HepG2 (cell line): ENCODE measurements around the gene NUDT1. TPM values are rescaled to one million over a fixed set of nuclear protein-coding genes. Genes with fewer than 3 reads are reported as not detected.

Experiments
- ATAC-seq: fragments of 200-7000 bp; cut with Tn5 transposase; 3 replicates; pipeline ENCODE4 v1.9.1; 2020; ENCODE audit warnings: mild to moderate bottlenecking, moderate library complexity
- BruUV-seq: library from RNA; stranded (reverse); fragments of 400-500 nt; replicated peaks from 2 replicates; lab custom pipeline; 2021; lab: Mats Ljungman, UMichigan
- CTCF ChIA-PET: fragments of 300-600 bp; formaldehyde crosslinking; extraction: SDS; loops from one replicate; lab custom pipeline; 2021; ENCODE audit warnings: low total read pairs, inconsistent platforms, low intra/inter-chr PET ratio; lab: Yijun Ruan, JAX
- POLR2A ChIA-PET: fragments of 350-600 bp; sonication (Branson Sonifier 250); formaldehyde crosslinking; loops from one replicate; lab custom pipeline; 2020; ENCODE audit warnings: antibody characterized with exemption, inconsistent platforms; lab: Yijun Ruan, JAX
- DNase-seq: peaks from one replicate; pipeline ENCODE4 v3.0.0-alpha.2; 2015; ENCODE audit warnings: low spot score
- FAIRE-seq: peaks from 3 replicates; lab custom pipeline; 2011; peaks lifted over from hg19 to GRCh38; lab: Jason Lieb, UNC
- H2AFZ ChIP-seq: one replicate; pipeline ENCODE4 v1.6.1; 2011; ENCODE audit warnings: low read length, inconsistent platforms
- H3K27ac ChIP-seq: fragments of 300-600 bp; 3 replicates; pipeline ENCODE4 v1.8.0; 2011; ENCODE audit warnings: mixed run types, mild to moderate bottlenecking, mixed read lengths, low read length, inconsistent platforms; ENCODE audit not compliant: insufficient read depth; ENCODE audit errors: extremely low read length
- H3K27me3 ChIP-seq, 2 experiments: fragments of 200-600 bp in 1 of 2; 2 replicates in 1 of 2; 3 replicates in 1 of 2; pipeline versions ENCODE4 v1.6.0 to v1.8.0; 2011; ENCODE audit warnings: low read length in 2 of 2, mild to moderate bottlenecking in 2 of 2, moderate library complexity in 2 of 2, inconsistent platforms in 1 of 2; ENCODE audit not compliant: insufficient read depth in 2 of 2, control insufficient read depth in 1 of 2
- H3K36me3 ChIP-seq, 2 experiments: fragments of 200-600 bp in 1 of 2; replicated peaks in 1 of 2; 2 replicates in 1 of 2; 3 replicates in 1 of 2; pipeline versions ENCODE4 v1.5.1 to v1.8.0; 2011; ENCODE audit warnings: low read length in 2 of 2, inconsistent platforms in 1 of 2; ENCODE audit not compliant: insufficient read depth in 2 of 2, control insufficient read depth in 1 of 2
- H3K4me1 ChIP-seq: 2 replicates; pipeline ENCODE4 v1.5.1; 2012; ENCODE audit warnings: low read length, inconsistent platforms; ENCODE audit not compliant: insufficient read depth
- H3K4me2 ChIP-seq: 2 replicates; pipeline ENCODE4 v1.6.0; 2011; ENCODE audit warnings: low read depth, low read length, inconsistent platforms
- H3K4me3 ChIP-seq, 3 experiments: fragments of 200-600 bp in 1 of 3; sonication (generic), shearing (Covaris generic) in 1 of 3; replicated peaks in 1 of 3; 2 replicates each; pipeline ENCODE4 v1.5.1; 2011 to 2016; ENCODE audit warnings: low read length in 3 of 3, inconsistent platforms in 2 of 3, low read depth in 2 of 3, mild to moderate bottlenecking in 2 of 3, control low read depth in 1 of 3, mixed read lengths in 1 of 3; ENCODE audit not compliant: insufficient read depth in 1 of 3
- H3K79me2 ChIP-seq: one replicate; pipeline ENCODE4 v1.6.1; 2011; ENCODE audit warnings: low read length, inconsistent platforms; ENCODE audit not compliant: insufficient read depth
- H3K9ac ChIP-seq: 2 replicates; pipeline ENCODE4 v1.6.0; 2011; ENCODE audit warnings: mild to moderate bottlenecking, low read depth, low read length, inconsistent platforms; ENCODE audit not compliant: insufficient read depth
- H3K9me3 ChIP-seq: 2 replicates; pipeline ENCODE4 v1.5.1; 2012; ENCODE audit warnings: mild to moderate bottlenecking, low read length
- H4K20me1 ChIP-seq: 2 replicates; pipeline ENCODE4 v1.6.0; 2011; ENCODE audit warnings: inconsistent platforms, mild to moderate bottlenecking, low read length, moderate library complexity; ENCODE audit not compliant: insufficient read depth
- ISL2 ChIP-seq: sonication (generic); formaldehyde crosslinking; IDR thresholded peaks from 2 replicates; pipeline ENCODE4 v1.5.0; 2020; ENCODE audit warnings: missing genetic modification reagents
- JDP2 ChIP-seq: sonication (generic); formaldehyde crosslinking; IDR thresholded peaks from 2 replicates; pipeline ENCODE4 v1.8.1; 2022; ENCODE audit warnings: missing genetic modification reagents, borderline replicate concordance
- MIER3 ChIP-seq: IDR thresholded peaks from 2 replicates; pipeline ENCODE4 v1.6.1; 2016; ENCODE audit warnings: missing compliant biosample characterization, borderline replicate concordance
- MXD4 ChIP-seq: IDR thresholded peaks from 2 replicates; pipeline ENCODE4 v1.6.1; 2016; ENCODE audit warnings: mild to moderate bottlenecking, missing biosample characterization, missing genetic modification reagents
- PCBP1 ChIP-seq: fragments of 200-400 bp; formaldehyde crosslinking; IDR thresholded peaks from 2 replicates; pipeline ENCODE4 v1.6.1; 2017; ENCODE audit warnings: mild to moderate bottlenecking, low read depth, low read length, borderline replicate concordance
- REST ChIP-seq, 2 experiments: IDR thresholded peaks; 2 replicates each; pipeline ENCODE4 v1.6.1; 2011 to 2012; ENCODE audit warnings: low read length in 2 of 2, borderline replicate concordance in 1 of 2, low read depth in 1 of 2, mild to moderate bottlenecking in 1 of 2, moderate library complexity in 1 of 2
- SMARCC2 ChIP-seq: fragments of 450-650 bp; IDR thresholded peaks from 2 replicates; pipeline ENCODE4 v1.6.1; 2017; ENCODE audit warnings: antibody characterized with exemption, mild to moderate bottlenecking
- SP1 ChIP-seq, 2 experiments: fragments of 450-650 bp in 1 of 2; sonication (generic) in 1 of 2; formaldehyde crosslinking in 1 of 2; IDR thresholded peaks; 2 replicates each; pipeline versions ENCODE4 v1.4.0 to v1.6.1; 2016 to 2020; ENCODE audit warnings: missing genetic modification reagents in 1 of 2
- UBTF ChIP-seq: sonication (generic); formaldehyde crosslinking; IDR thresholded peaks from 2 replicates; pipeline ENCODE4 v1.4.0; 2020; ENCODE audit warnings: mild to moderate bottlenecking, missing genetic modification reagents
- ZNF24 ChIP-seq: fragments of 450-650 bp; IDR thresholded peaks from 2 replicates; pipeline ENCODE4 v1.6.1; 2017; ENCODE audit warnings: antibody characterized with exemption, mild to moderate bottlenecking
- ZNF253 ChIP-seq: sonication (generic); formaldehyde crosslinking; IDR thresholded peaks from 2 replicates; pipeline ENCODE4 v1.8.0; 2022; ENCODE audit warnings: mild to moderate bottlenecking, missing genetic modification reagents, borderline replicate concordance
- WGBS: methylation state at CpG from one replicate; pipeline ENCODE4 v1.1.6; 2017; ENCODE audit warnings: low lambda C conversion rate; 5-methylcytosine and 5-hydroxymethylcytosine counted together
- in situ Hi-C: cut with HindIII; loops from 2 replicates; pipeline ENCODE4 v1.10.0; 2017; ENCODE audit warnings: low pct_unique_long_range_greater_than_20kb; ENCODE audit not compliant: extremely low pct_ligation_motif_present
- intact Hi-C: fragments of 100-400 bp; cut with micrococcal nuclease; formaldehyde crosslinking; loops from one replicate; pipeline ENCODE4 v1.10.0; 2022; ENCODE audit not compliant: unreplicated experiment
- polyA plus RNA-seq, 8 experiments: library from polyadenylated mRNA; depleted of rRNA in 3 of 8; stranded (reverse) in 7 of 8; unstranded in 1 of 8; fragments of >200 nt; fragmentation: Illumina TruSeq in 4 of 8; extraction: Trizol in 4 of 8; gene quantifications; 2 replicates each; pipeline versions ENCODE4 v1.2.1 to v1.2.3, GENCODE V29; 2011 to 2016; ENCODE audit warnings: low read depth in 4 of 8, missing spikeins in 1 of 8, mixed read lengths in 1 of 8; ENCODE audit not compliant: insufficient read depth in 1 of 8
- total RNA-seq, 5 experiments: library from RNA; depleted of rRNA; stranded (reverse); fragments of >200 nt; fragmentation: Illumina TruSeq; extraction: Trizol; gene quantifications; 2 replicates each; pipeline ENCODE4 v1.2.3, GENCODE V29; 2016; ENCODE audit warnings: low read depth in 1 of 5

Gene NUDT1
- total and polyA plus RNA-seq, 2 of the 13 experiments (the other 11 are each of a cell fraction or from before 2014, with no cell fraction given), result 9.1 to 26.8 TPM

GRCh38 chr7:2228921-2229320 is 13.1 kb upstream of the NUDT1 start:
- no peak overlapping the region for H3K4me3 ChIP-seq
- BruUV-seq, result no TSS peak
- in situ Hi-C loops (no loop called here), intact Hi-C loops (no loop called here)
- TF ChIP-seq ZNF24, result no peak
- no peak for TF ChIP-seq SMARCC2
- no peak for TF ChIP-seq MXD4 (CRISPR knock-in tag)
- TF ChIP-seq REST (IDR thresholded peaks at IDR 0.05; ENCODE audit: borderline replicate concordance in 1 of 2, low read depth in 1 of 2, low read length in 2 of 2), result no peak
- no peak for TF ChIP-seq PCBP1
- TF ChIP-seq ZNF253 (CRISPR knock-in tag), result no peak
- no peak for TF ChIP-seq MIER3 (CRISPR knock-in tag)
- no peak for TF ChIP-seq SP1 (IDR thresholded peaks at IDR 0.05)
- TF ChIP-seq SP1 (CRISPR knock-in tag; IDR thresholded peaks at IDR 0.05), result no peak
- no peak for TF ChIP-seq JDP2 (CRISPR knock-in tag)
- TF ChIP-seq UBTF (CRISPR knock-in tag), result no peak
- TF ChIP-seq ISL2 (CRISPR knock-in tag), result no peak
- FAIRE-seq (no peak), ATAC-seq (no peak), DNase-seq (no peak)
- ChIA-PET CTCF (no interaction called here), POLR2A (no interaction called here)
- 89% methylated on average over 8 of the region's 8 CpGs for WGBS
- H3K9me3 ChIP-seq, result no peaks in the 10 kb centered on the region
- no peak overlapping the region for H3K27ac ChIP-seq
- peaks cover 65% of the 10 kb centered on the region for H3K79me2 ChIP-seq
- H2AFZ ChIP-seq, result no peak overlapping the region
- peaks cover 32% of the 10 kb centered on the region for H3K4me1 ChIP-seq
- no peak overlapping the region for H3K9ac ChIP-seq
- H3K27me3 ChIP-seq, result no peaks in the 10 kb centered on the region
- peaks cover 3% of the 10 kb centered on the region; the same call in 1 of the 2 replicates for H4K20me1 ChIP-seq
- H3K4me2 ChIP-seq, result no peak overlapping the region
- H3K36me3 ChIP-seq, result peaks cover 23 to 66% of the 10 kb centered on the region in 2 experiments
